AG09309 (cell line): ENCODE data around the gene CBX4.
A peak's percentile ranks its signal among the peaks of the same experiment; 100 is the strongest.

Experiments
- DNase-seq: peaks from one replicate; pipeline ENCODE4 v3.0.0-alpha.2; 2010; ENCODE audit warnings: low read depth
- H3K4me3 ChIP-seq: 2 replicates; pipeline ENCODE4 v1.5.1; 2011; ENCODE audit warnings: mild to moderate bottlenecking, low read depth, low read length, moderate library complexity; ENCODE audit not compliant: control insufficient read depth
- TF ChIP-seq, protein P1 (sequence below): IDR thresholded peaks from 2 replicates; pipeline ENCODE4 v1.5.1; 2011; ENCODE audit warnings: mild to moderate bottlenecking, low read depth, low read length, inconsistent platforms; ENCODE audit not compliant: insufficient read depth, control insufficient read depth; ENCODE audit errors: missing control alignments

The CBX4 gene

DNA sequence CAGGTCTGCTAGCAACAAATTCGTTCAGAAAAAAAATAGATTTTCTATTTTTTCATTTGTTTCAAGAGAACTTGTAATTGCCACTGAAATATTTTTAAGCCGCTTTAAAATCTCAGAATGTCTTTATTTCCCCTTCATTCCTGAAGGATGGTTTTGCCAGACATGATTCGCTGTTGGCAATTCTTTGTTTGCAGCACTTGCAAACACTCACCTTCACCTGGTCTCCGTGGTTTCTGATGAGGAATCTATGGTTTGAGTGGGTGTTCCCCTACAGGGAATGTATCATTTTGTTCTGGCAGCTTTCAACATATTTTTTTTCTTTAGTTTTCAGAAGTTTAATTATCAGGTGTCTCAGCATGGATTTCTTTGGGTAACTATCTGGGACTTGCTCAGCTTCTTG, 36.3 kb upstream of the CBX4 start:
- H3K4me3 ChIP-seq: no peak overlapping the region
- no peak for DNase-seq
- TF ChIP-seq, protein P1, sequence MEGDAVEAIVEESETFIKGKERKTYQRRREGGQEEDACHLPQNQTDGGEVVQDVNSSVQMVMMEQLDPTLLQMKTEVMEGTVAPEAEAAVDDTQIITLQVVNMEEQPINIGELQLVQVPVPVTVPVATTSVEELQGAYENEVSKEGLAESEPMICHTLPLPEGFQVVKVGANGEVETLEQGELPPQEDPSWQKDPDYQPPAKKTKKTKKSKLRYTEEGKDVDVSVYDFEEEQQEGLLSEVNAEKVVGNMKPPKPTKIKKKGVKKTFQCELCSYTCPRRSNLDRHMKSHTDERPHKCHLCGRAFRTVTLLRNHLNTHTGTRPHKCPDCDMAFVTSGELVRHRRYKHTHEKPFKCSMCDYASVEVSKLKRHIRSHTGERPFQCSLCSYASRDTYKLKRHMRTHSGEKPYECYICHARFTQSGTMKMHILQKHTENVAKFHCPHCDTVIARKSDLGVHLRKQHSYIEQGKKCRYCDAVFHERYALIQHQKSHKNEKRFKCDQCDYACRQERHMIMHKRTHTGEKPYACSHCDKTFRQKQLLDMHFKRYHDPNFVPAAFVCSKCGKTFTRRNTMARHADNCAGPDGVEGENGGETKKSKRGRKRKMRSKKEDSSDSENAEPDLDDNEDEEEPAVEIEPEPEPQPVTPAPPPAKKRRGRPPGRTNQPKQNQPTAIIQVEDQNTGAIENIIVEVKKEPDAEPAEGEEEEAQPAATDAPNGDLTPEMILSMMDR: no peak

DNA sequence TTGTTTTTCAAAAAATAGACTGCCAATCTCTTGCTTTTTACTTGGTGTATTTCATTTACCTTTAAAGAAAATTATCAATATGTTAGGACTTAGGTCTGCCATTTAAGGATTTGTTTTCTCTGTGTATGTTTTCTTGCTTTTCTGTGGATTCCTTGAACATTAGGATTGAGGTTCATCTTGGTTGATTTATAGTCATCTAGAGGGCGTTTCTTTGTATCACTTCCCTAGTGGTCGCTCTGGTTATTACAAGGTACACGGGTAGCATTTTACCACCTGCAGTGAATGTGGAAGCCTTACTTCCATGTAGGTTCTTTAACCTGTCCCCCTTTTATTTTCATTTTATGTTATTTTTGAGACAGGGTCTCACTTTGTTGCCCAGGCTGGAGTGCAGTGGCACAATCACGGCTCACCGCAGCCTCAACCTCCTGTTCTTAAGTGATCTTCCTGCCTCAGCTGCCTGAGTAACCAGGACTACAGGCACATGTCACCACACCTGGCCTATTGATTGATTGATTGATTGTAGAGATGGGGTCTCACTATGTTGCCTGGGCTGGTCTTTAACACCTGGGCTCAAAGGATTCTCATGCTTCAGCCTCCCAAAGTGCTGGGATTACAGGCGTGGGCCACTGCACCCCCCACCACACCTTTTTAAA, 35.2 kb upstream of the CBX4 start:
- no peak for DNase-seq
- TF ChIP-seq, protein P1: peak; percentile 44
- no peak overlapping the region for H3K4me3 ChIP-seq

DNA sequence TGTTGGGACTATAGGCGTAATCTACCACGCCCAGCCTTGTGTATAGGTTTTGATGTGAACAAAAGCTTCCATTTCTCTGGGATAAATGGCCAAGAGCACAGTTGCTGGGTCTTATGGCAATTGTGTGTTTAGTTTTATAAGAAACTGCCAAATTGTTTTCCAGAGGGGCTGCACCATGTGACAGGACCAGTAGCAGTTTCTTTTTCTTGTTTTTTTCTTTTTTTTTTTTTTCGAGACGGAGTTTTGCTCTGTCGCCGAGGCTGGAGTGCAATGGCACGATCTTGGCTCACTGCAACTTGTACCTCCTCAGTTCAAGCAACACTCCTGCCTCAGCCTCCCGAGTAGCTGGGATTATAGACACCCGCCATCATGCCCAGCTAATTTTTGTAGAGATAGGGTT, 34.3 kb upstream of the CBX4 start:
- no peak for DNase-seq
- TF ChIP-seq, protein P1: no peak
- no peak overlapping the region for H3K4me3 ChIP-seq

- TF ChIP-seq, protein P1: no peak
- DNase-seq: no peak
- no peak overlapping the region for H3K4me3 ChIP-seq
These were observed 33.5 kb upstream of the CBX4 start for GRCh38 chr17:79872762-79873161.

GRCh38 chr17:79871131-79871530, 31.9 kb upstream of the CBX4 start:
- no peak overlapping the region for H3K4me3 ChIP-seq
- TF ChIP-seq, protein P1: no peak

GRCh38 chr17:79870540-79870939, 31.3 kb upstream of the CBX4 start:
- no peak for DNase-seq
- H3K4me3 ChIP-seq: no peak overlapping the region
- TF ChIP-seq, protein P1: no peak

More at GRCh38 chr17:79871131-79871530, 31.9 kb upstream of the CBX4 start:
- no peak for DNase-seq
